ENCODE data around the gene PRPF38B. TPM values are rescaled to one million over a fixed set of nuclear protein-coding genes. Genes with fewer than 3 reads are reported as not detected.

Gene PRPF38B
- total RNA-seq = 11.9 and 14.5 TPM in 2 replicates

GRCh38 chr1:108691942-108692723, at the start of gene PRPF38B:
PRPF38B (plus strand) TSS chr1:108692310; CDS start chr1:108692592, 282 bp downstream.

GRCh38 chr1:108661030-108661609, 31.0 kb upstream of the PRPF38B start, which contains the start of gene HENMT1:
HENMT1 (minus strand) TSS chr1:108661093; CDS start chr1:108659884, 1,209 bp downstream.

GRCh38 chr1:108712606-108713150, 20.6 kb downstream of the PRPF38B start, which contains the start of gene FNDC7:
FNDC7 (plus strand) TSS chr1:108712908; CDS start chr1:108712934, 26 bp downstream.

GRCh38 chr1:108746382-108747170, 54.5 kb downstream of the PRPF38B start, which contains the start of gene STXBP3:
STXBP3 (plus strand) TSS chr1:108746674; CDS start chr1:108746738, 64 bp downstream.

Other genes with a start within 250 kb of the PRPF38B start
- gene NBPF6, start 242.0 kb upstream of the PRPF38B start, total RNA-seq = not detected in 2 replicates
- 9.5 and 10.4 TPM in 2 replicates for gene EEIG2, start 132.2 kb upstream of the PRPF38B start, total RNA-seq
- gene HENMT1, start 31.2 kb upstream of the PRPF38B start, total RNA-seq = 2.1 and 3.0 TPM in 2 replicates
- 0.14 and 0.30 TPM in 2 replicates for gene FNDC7, start 20.6 kb downstream of the PRPF38B start, total RNA-seq
- 60.6 and 88.8 TPM in 2 replicates for gene STXBP3, start 54.4 kb downstream of the PRPF38B start, total RNA-seq
- gene AKNAD1, start 164.8 kb downstream of the PRPF38B start, total RNA-seq = not detected in 2 replicates
- gene GPSM2, start 184.7 kb downstream of the PRPF38B start, total RNA-seq = 6.5 and 18.7 TPM in 2 replicates

Data from smooth muscle cell of the umbilical artery (primary cell).